SK-MEL-5 (cell line): ENCODE data around the gene RAI14. TPM values are rescaled to one million over a fixed set of nuclear protein-coding genes. Genes with fewer than 3 reads are reported as not detected.
"Not testable (repeated sequence)": the region's sequence is repeated elsewhere in the genome, so short reads cannot be mapped to it uniquely, and the experiment has no call there.

Source experiments
- DNase-seq: peaks from one replicate; pipeline ENCODE4 v3.0.0-alpha.2; 2016; ENCODE audit warnings: low read depth, low spot score
- in situ Hi-C: cut with HindIII; loops from 2 replicates; pipeline ENCODE4 v1.10.0; 2016; ENCODE audit warnings: low sequenced_read_pairs, high pct_unique_total_duplicates, low pct_unique_long_range_greater_than_20kb
- total RNA-seq: library from RNA; depleted of rRNA; stranded (reverse); fragments of >200 nt; shearing (Covaris generic); gene quantifications from 2 replicates; pipeline ENCODE4 v1.2.3, GENCODE V29; 2014

RAI14 gene
- total RNA-seq, 1 experiment from 2014 or later: 45.1 TPM

GRCh38 chr5:34735491-34736426, 79.6 kb downstream of the RAI14 start:
- DNase-seq: no peak
- in situ Hi-C loops: no loop called here

GRCh38 chr5:34736445-34737115, 80.5 kb downstream of the RAI14 start:
- no peak for DNase-seq
- in situ Hi-C loops: no loop called here

GRCh38 chr5:34737731-34738130, 81.6 kb downstream of the RAI14 start:
- no peak for DNase-seq
- in situ Hi-C loops: no loop called here

GRCh38 chr5:34738381-34738780, 82.3 kb downstream of the RAI14 start:
- DNase-seq: no peak
- in situ Hi-C loops: no loop called here

GRCh38 chr5:34740389-34740806, 84.3 kb downstream of the RAI14 start:
- in situ Hi-C loops: no loop called here
- DNase-seq: no peak

GRCh38 chr5:34742061-34742460, 85.9 kb downstream of the RAI14 start:
- in situ Hi-C loops: no loop called here
- no peak for DNase-seq

GRCh38 chr5:34743878-34744277, 87.8 kb downstream of the RAI14 start:
- DNase-seq: no peak
- in situ Hi-C loops: no loop called here

GRCh38 chr5:34748431-34748830, 92.3 kb downstream of the RAI14 start:
- DNase-seq: no peak
- in situ Hi-C loops: no loop called here

GRCh38 chr5:34749431-34749873, 93.3 kb downstream of the RAI14 start:
- in situ Hi-C loops: no loop called here
- no peak for DNase-seq

- in situ Hi-C loops: no loop called here
- no peak for DNase-seq
Measured at GRCh38 chr5:34750206-34750605, 94.1 kb downstream of the RAI14 start.

- DNase-seq: no peak
- in situ Hi-C loops: no loop called here
Measured at GRCh38 chr5:34751807-34752736, 95.9 kb downstream of the RAI14 start.

- in situ Hi-C loops, DNase-seq: not testable (repeated sequence)
Measured at GRCh38 chr5:34753236-34753635, 97.1 kb downstream of the RAI14 start.

- DNase-seq: no peak
- in situ Hi-C loops: no loop called here
Measured at GRCh38 chr5:34755926-34756325, 99.8 kb downstream of the RAI14 start.

- no peak for DNase-seq
- in situ Hi-C loops: no loop called here
Measured at GRCh38 chr5:34756781-34757624, 100.9 kb downstream of the RAI14 start.

GRCh38 chr5:34758514-34758913, 102.4 kb downstream of the RAI14 start:
- no peak for DNase-seq
- in situ Hi-C loops: no loop called here

GRCh38 chr5:34759213-34759612, 103.1 kb downstream of the RAI14 start:
- in situ Hi-C loops, DNase-seq: not testable (repeated sequence)

GRCh38 chr5:34765662-34766061, 109.5 kb downstream of the RAI14 start:
- in situ Hi-C loops: no loop called here
- DNase-seq: no peak
